KMS-11 (cell line): ENCODE data around the gene CDK5RAP2.

Experiments
- H2AFZ ChIP-seq: fragments of 200-600 bp; sonication (generic); 2 replicates; pipeline ENCODE4 v1.6.1; 2016; ENCODE audit warnings: antibody characterized with exemption, mixed run types, low read depth
- H3K27ac ChIP-seq: fragments of 200-600 bp; sonication (generic); 2 replicates; pipeline ENCODE4 v1.6.1; 2016; ENCODE audit warnings: mild to moderate bottlenecking, mixed run types
- H3K27me3 ChIP-seq: fragments of 200-600 bp; sonication (generic); 2 replicates; pipeline ENCODE4 v1.6.1; 2017; ENCODE audit warnings: mild to moderate bottlenecking, low read depth, mixed run types, moderate library complexity; ENCODE audit not compliant: insufficient read depth
- H3K36me3 ChIP-seq: fragments of 200-600 bp; sonication (generic); 2 replicates; pipeline ENCODE4 v1.6.1; 2017; ENCODE audit warnings: mild to moderate bottlenecking, mixed run types; ENCODE audit not compliant: insufficient read depth
- H3K4me1 ChIP-seq: fragments of 200-600 bp; sonication (generic); 2 replicates; pipeline ENCODE4 v1.6.1; 2016; ENCODE audit warnings: mild to moderate bottlenecking, low read depth, mixed run types; ENCODE audit not compliant: poor library complexity, severe bottlenecking
- H3K4me2 ChIP-seq: fragments of 200-600 bp; sonication (generic); 2 replicates; pipeline ENCODE4 v1.7.0; 2016; ENCODE audit warnings: mild to moderate bottlenecking, mixed run types
- H3K4me3 ChIP-seq: fragments of 200-600 bp; sonication (generic); IDR thresholded peaks from 2 replicates; pipeline ENCODE4 v1.6.1; 2017; ENCODE audit warnings: low read depth, low read length, mixed read lengths; ENCODE audit not compliant: insufficient read depth
- H3K79me2 ChIP-seq: fragments of 200-600 bp; sonication (generic); 2 replicates; pipeline ENCODE4 v1.6.1; 2016; ENCODE audit warnings: low read depth, mixed run types; ENCODE audit not compliant: insufficient read depth
- H3K9ac ChIP-seq: fragments of 200-600 bp; sonication (generic); 2 replicates; pipeline ENCODE4 v1.6.1; 2016; ENCODE audit warnings: mild to moderate bottlenecking, mixed run types
- H4K20me1 ChIP-seq: fragments of 200-600 bp; sonication (generic); 2 replicates; pipeline ENCODE4 v1.6.1; 2016; ENCODE audit warnings: mild to moderate bottlenecking, mixed run types; ENCODE audit not compliant: insufficient read depth
- CTCF ChIP-seq: fragments of 200-600 bp; sonication (generic); conservative IDR thresholded peaks from 2 replicates; pipeline ENCODE4 v1.6.1; 2017; ENCODE audit warnings: low read depth, mild to moderate bottlenecking, antibody characterized with exemption, low read length, moderate library complexity, mixed read lengths

Gene CDK5RAP2

GRCh38 chr9:120374239-120374638 is 205.7 kb downstream of the CDK5RAP2 start:
- Histone ChIP-seq H3K27me3 (no peaks in the 10 kb centered on the region), H2AFZ (no peak overlapping the region), H3K4me1 (no peaks in the 10 kb centered on the region), H3K79me2 (no peaks in the 10 kb centered on the region), H3K4me3 (no peak overlapping the region), H4K20me1 (no peaks in the 10 kb centered on the region), H3K27ac (no peak overlapping the region), H3K4me2 (no peak overlapping the region), H3K36me3 (no peaks in the 10 kb centered on the region), H3K9ac (no peak overlapping the region)
- TF ChIP-seq CTCF, result no peak

DNA sequence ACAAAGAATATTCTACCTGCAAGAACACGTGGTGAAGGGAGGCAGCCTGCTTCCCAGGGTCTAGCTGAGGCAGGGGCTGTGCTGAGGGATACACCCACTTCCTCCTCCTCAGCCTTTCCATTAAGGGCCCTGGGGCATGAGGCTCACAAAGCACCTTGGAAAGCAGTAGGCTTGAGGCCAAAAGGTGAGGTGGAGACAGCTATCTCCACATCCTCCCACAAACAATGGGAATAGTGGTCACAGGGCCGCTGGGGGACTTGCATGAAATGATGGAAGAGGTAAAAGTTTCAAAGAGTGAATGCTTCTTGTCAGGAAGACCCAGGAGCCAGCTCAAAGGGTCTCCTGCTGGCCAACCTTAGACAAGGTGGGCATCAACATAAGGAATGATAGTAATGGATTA is 207.9 kb downstream of the CDK5RAP2 start:
- no peaks in the 10 kb centered on the region for H4K20me1 ChIP-seq
- no peaks in the 10 kb centered on the region for H3K79me2 ChIP-seq
- no peaks in the 10 kb centered on the region for H3K4me1 ChIP-seq
- TF ChIP-seq CTCF, result no peak
- no peak overlapping the region for H2AFZ ChIP-seq
- no peak overlapping the region for H3K4me2 ChIP-seq
- H3K27ac ChIP-seq, result no peak overlapping the region
- no peak overlapping the region for H3K4me3 ChIP-seq
- no peaks in the 10 kb centered on the region for H3K36me3 ChIP-seq
- no peaks in the 10 kb centered on the region for H3K27me3 ChIP-seq
- H3K9ac ChIP-seq, result no peak overlapping the region

GRCh38 chr9:120369608-120370220 is 210.3 kb downstream of the CDK5RAP2 start:
- no peak for TF ChIP-seq CTCF
- no peaks in the 10 kb centered on the region for H3K36me3 ChIP-seq
- no peak overlapping the region for H3K9ac ChIP-seq
- no peak overlapping the region for H3K4me2 ChIP-seq
- no peaks in the 10 kb centered on the region for H4K20me1 ChIP-seq
- H3K4me3 ChIP-seq, result no peak overlapping the region
- H2AFZ ChIP-seq, result no peak overlapping the region
- no peaks in the 10 kb centered on the region for H3K79me2 ChIP-seq
- no peaks in the 10 kb centered on the region for H3K4me1 ChIP-seq
- H3K27me3 ChIP-seq, result no peaks in the 10 kb centered on the region
- no peak overlapping the region for H3K27ac ChIP-seq

- no peak overlapping the region for H2AFZ ChIP-seq
- H3K27me3 ChIP-seq, result no peaks in the 10 kb centered on the region
- no peak for TF ChIP-seq CTCF
- H3K27ac ChIP-seq, result no peak overlapping the region
- no peaks in the 10 kb centered on the region for H4K20me1 ChIP-seq
- no peaks in the 10 kb centered on the region for H3K79me2 ChIP-seq
- H3K4me2 ChIP-seq, result no peak overlapping the region
- H3K4me1 ChIP-seq, result no peaks in the 10 kb centered on the region
- H3K36me3 ChIP-seq, result no peaks in the 10 kb centered on the region
- no peak overlapping the region for H3K9ac ChIP-seq
- no peak overlapping the region for H3K4me3 ChIP-seq
Observed at GRCh38 chr9:120368799-120369198, 211.2 kb downstream of the CDK5RAP2 start.
